Activated T-cell treated with anti-CD3 and anti-CD28 coated beads for 24 hours (primary cell): ENCODE data around the gene FAF1.

Source experiments
- DNase-seq: peaks from one replicate; pipeline ENCODE4 v3.0.0-alpha.2; 2020; ENCODE audit warnings: low read depth

The FAF1 gene

GRCh38 chr1:50700621-50701020 lies 259.4 kb downstream of the FAF1 start:
- DNase-seq, result no peak

GRCh38 chr1:50700214-50700613 lies 259.9 kb downstream of the FAF1 start:
- no peak for DNase-seq

- no peak for DNase-seq
Measured at GRCh38 chr1:50699795-50700194, 260.3 kb downstream of the FAF1 start.

GRCh38 chr1:50697440-50698421 lies 262.3 kb downstream of the FAF1 start:
- no peak for DNase-seq

- DNase-seq, result no peak
Measured at GRCh38 chr1:50693829-50694228, 266.2 kb downstream of the FAF1 start.

GRCh38 chr1:50684185-50684584 lies 275.9 kb downstream of the FAF1 start:
- DNase-seq, result no peak

- DNase-seq, result no peak
Measured at GRCh38 chr1:50681931-50682330, 278.1 kb downstream of the FAF1 start.

- no peak for DNase-seq
Measured at GRCh38 chr1:50667710-50668356, 292.2 kb downstream of the FAF1 start.

GRCh38 chr1:50667272-50667671 lies 292.8 kb downstream of the FAF1 start:
- no peak for DNase-seq

GRCh38 chr1:50666849-50667248 lies 293.2 kb downstream of the FAF1 start:
- no peak for DNase-seq

GRCh38 chr1:50665413-50665812 lies 294.7 kb downstream of the FAF1 start:
- no peak for DNase-seq

- DNase-seq, result no peak
Measured at GRCh38 chr1:50661626-50662025, 298.4 kb downstream of the FAF1 start.

- no peak for DNase-seq
Measured at GRCh38 chr1:50659107-50659662, 300.9 kb downstream of the FAF1 start.

GRCh38 chr1:50658459-50659076 lies 301.5 kb downstream of the FAF1 start:
- DNase-seq, result no peak

- no peak for DNase-seq
Measured at GRCh38 chr1:50656931-50657330, 303.1 kb downstream of the FAF1 start.

- no peak for DNase-seq
Measured at GRCh38 chr1:50651476-50652263, 308.4 kb downstream of the FAF1 start.

- DNase-seq, result no peak
Measured at GRCh38 chr1:50646526-50646925, 313.5 kb downstream of the FAF1 start.

GRCh38 chr1:50645139-50645538 lies 314.9 kb downstream of the FAF1 start:
- DNase-seq, result no peak

GRCh38 chr1:50644447-50645105 lies 315.5 kb downstream of the FAF1 start:
- no peak for DNase-seq

GRCh38 chr1:50637460-50637859 lies 322.6 kb downstream of the FAF1 start:
- DNase-seq, result no peak

- no peak for DNase-seq
Measured at GRCh38 chr1:50634251-50634650, 325.8 kb downstream of the FAF1 start.
